ENCODE results near the gene CCDC185. TPM values are rescaled to one million over a fixed set of nuclear protein-coding genes. Genes with fewer than 3 reads are reported as not detected.

Gene CCDC185
- not detected for total RNA-seq

- no peak for TF ChIP-seq CTCF (IDR thresholded peaks at IDR 0.05; ENCODE audit: low read depth)
Observed at GRCh38 chr1:223393275-223394214, at the start of gene CCDC185. TSS of gene CCDC185 (plus strand) at chr1:223393415. CDS start at chr1:223393476, 61 bp downstream.

- no peak for TF ChIP-seq CTCF (IDR thresholded peaks at IDR 0.05; ENCODE audit: low read depth)
Observed at GRCh38 chr1:223343692-223344091, 49.5 kb upstream of the CCDC185 start.

GRCh38 chr1:223344491-223344890 lies 48.7 kb upstream of the CCDC185 start:
- no peak for TF ChIP-seq CTCF (IDR thresholded peaks at IDR 0.05; ENCODE audit: low read depth)

GRCh38 chr1:223345720-223346119 lies 47.5 kb upstream of the CCDC185 start:
- no peak for TF ChIP-seq CTCF (IDR thresholded peaks at IDR 0.05; ENCODE audit: low read depth)

GRCh38 chr1:223346311-223346710 lies 46.9 kb upstream of the CCDC185 start:
- no peak for TF ChIP-seq CTCF (IDR thresholded peaks at IDR 0.05; ENCODE audit: low read depth)

GRCh38 chr1:223347583-223347982 lies 45.6 kb upstream of the CCDC185 start:
- TF ChIP-seq CTCF (IDR thresholded peaks at IDR 0.05; ENCODE audit: low read depth) = no peak

GRCh38 chr1:223348439-223348838 lies 44.8 kb upstream of the CCDC185 start:
- TF ChIP-seq CTCF (IDR thresholded peaks at IDR 0.05; ENCODE audit: low read depth) = no peak

Data from subcutaneous adipose tissue (tissue), 4 donors.